HepG2 (cell line): ENCODE measurements around the gene CSTPP1. TPM values are rescaled to one million over a fixed set of nuclear protein-coding genes. Genes with fewer than 3 reads are reported as not detected.
A peak's percentile ranks its signal among the peaks of the same experiment; 100 is the strongest.

Source experiments
- CBFB ChIP-seq: sonication (generic); formaldehyde crosslinking; IDR thresholded peaks from 2 replicates; pipeline ENCODE4 v1.4.0; 2020; ENCODE audit warnings: missing genetic modification reagents
- CENPBD1 ChIP-seq: sonication (generic); formaldehyde crosslinking; IDR thresholded peaks from 2 replicates; pipeline ENCODE4 v1.8.0; 2022; ENCODE audit warnings: missing genetic modification reagents, low read depth, mild to moderate bottlenecking, borderline replicate concordance
- ELF1 ChIP-seq: sonication (generic); formaldehyde crosslinking; IDR thresholded peaks from 2 replicates; pipeline ENCODE4 v1.4.0; 2020; ENCODE audit warnings: missing genetic modification reagents
- ELF3 ChIP-seq: IDR thresholded peaks from 2 replicates; pipeline ENCODE4 v1.6.1; 2016; ENCODE audit warnings: missing genetic modification reagents, missing compliant biosample characterization
- KAT8 ChIP-seq: IDR thresholded peaks from 2 replicates; pipeline ENCODE4 v1.6.1; 2016; ENCODE audit warnings: missing genetic modification reagents, missing compliant biosample characterization
- KDM2A ChIP-seq: sonication (generic); formaldehyde crosslinking; IDR thresholded peaks from 2 replicates; pipeline ENCODE4 v1.4.0; 2020; ENCODE audit warnings: low read depth, missing genetic modification reagents, borderline replicate concordance
- KDM3A ChIP-seq: IDR thresholded peaks from 2 replicates; pipeline ENCODE4 v1.6.1; 2018; ENCODE audit warnings: low read depth, missing compliant biosample characterization
- MAZ ChIP-seq, 2 experiments: sonication (generic) in 1 of 2; formaldehyde crosslinking in 1 of 2; IDR thresholded peaks; 2 replicates each; pipeline versions ENCODE4 v1.5.0 to v1.6.1; 2012 to 2020; ENCODE audit warnings: low read depth in 2 of 2, mild to moderate bottlenecking in 2 of 2, borderline replicate concordance in 1 of 2, improper control_type of control experiment in 1 of 2, low read length in 1 of 2, missing genetic modification reagents in 1 of 2, moderate library complexity in 1 of 2
- MTA1 ChIP-seq: sonication (generic); formaldehyde crosslinking; IDR thresholded peaks from 2 replicates; pipeline ENCODE4 v1.4.0; 2020; ENCODE audit warnings: missing genetic modification reagents, mild to moderate bottlenecking, borderline replicate concordance
- MYPOP ChIP-seq: sonication (generic); formaldehyde crosslinking; IDR thresholded peaks from 2 replicates; pipeline ENCODE4 v1.8.1; 2023; ENCODE audit warnings: mild to moderate bottlenecking, moderate library complexity, missing genetic modification reagents
- NFIC ChIP-seq: IDR thresholded peaks from 2 replicates; pipeline ENCODE4 v1.6.1; 2012; ENCODE audit warnings: mild to moderate bottlenecking, low read length, inconsistent platforms
- NONO ChIP-seq, 2 experiments: fragments of 450-650 bp in 1 of 2; sonication (generic) in 1 of 2; formaldehyde crosslinking in 1 of 2; IDR thresholded peaks in 1 of 2; conservative IDR thresholded peaks in 1 of 2; 2 replicates each; pipeline versions ENCODE4 v1.6.1 to v1.8.0; 2017 to 2022; ENCODE audit warnings: mild to moderate bottlenecking in 1 of 2, missing genetic modification reagents in 1 of 2, moderate library complexity in 1 of 2
- NRL ChIP-seq: sonication (generic); formaldehyde crosslinking; IDR thresholded peaks from 2 replicates; pipeline ENCODE4 v1.5.0; 2020; ENCODE audit warnings: missing genetic modification reagents, mild to moderate bottlenecking, moderate library complexity, borderline replicate concordance
- PPARG ChIP-seq: conservative IDR thresholded peaks from 2 replicates; pipeline ENCODE4 v1.6.1; 2016; ENCODE audit warnings: missing biosample characterization, missing genetic modification reagents
- ZBTB20 ChIP-seq: sonication (generic); formaldehyde crosslinking; IDR thresholded peaks from 2 replicates; pipeline ENCODE4 v1.8.1; 2023; ENCODE audit warnings: missing genetic modification reagents, low read depth, mild to moderate bottlenecking, borderline replicate concordance
- ZFP36L1 ChIP-seq: sonication (generic); formaldehyde crosslinking; IDR thresholded peaks from 2 replicates; pipeline ENCODE4 v1.8.0; 2022; ENCODE audit warnings: mild to moderate bottlenecking, missing genetic modification reagents, moderate library complexity
- ZFP82 ChIP-seq: sonication (generic); formaldehyde crosslinking; IDR thresholded peaks from 2 replicates; pipeline ENCODE4 v1.5.1; 2020; ENCODE audit warnings: mild to moderate bottlenecking, missing genetic modification reagents, borderline replicate concordance
- ZNF501 ChIP-seq: sonication (generic); formaldehyde crosslinking; IDR thresholded peaks from 2 replicates; pipeline ENCODE4 v1.5.1; 2020; ENCODE audit warnings: mild to moderate bottlenecking, moderate library complexity, missing genetic modification reagents
- ZNF577 ChIP-seq: sonication (generic); formaldehyde crosslinking; IDR thresholded peaks from 2 replicates; pipeline ENCODE4 v1.4.0; 2020; ENCODE audit warnings: mild to moderate bottlenecking, low read depth, missing genetic modification reagents, borderline replicate concordance
- ZNF768 ChIP-seq: sonication (generic); formaldehyde crosslinking; IDR thresholded peaks from 2 replicates; pipeline ENCODE4 v1.4.0; 2020; ENCODE audit warnings: missing genetic modification reagents
- polyA plus RNA-seq, 8 experiments: library from polyadenylated mRNA; depleted of rRNA in 3 of 8; stranded (reverse) in 7 of 8; unstranded in 1 of 8; fragments of >200 nt; fragmentation: Illumina TruSeq in 4 of 8; extraction: Trizol in 4 of 8; gene quantifications; 2 replicates each; pipeline versions ENCODE4 v1.2.1 to v1.2.3, GENCODE V29; 2011 to 2016; ENCODE audit warnings: low read depth in 4 of 8, missing spikeins in 1 of 8, mixed read lengths in 1 of 8; ENCODE audit not compliant: insufficient read depth in 1 of 8
- total RNA-seq, 5 experiments: library from RNA; depleted of rRNA; stranded (reverse); fragments of >200 nt; fragmentation: Illumina TruSeq; extraction: Trizol; gene quantifications; 2 replicates each; pipeline ENCODE4 v1.2.3, GENCODE V29; 2016; ENCODE audit warnings: low read depth in 1 of 5
- TF ChIP-seq, protein P1 (sequence below): IDR thresholded peaks from 2 replicates; pipeline ENCODE4 v1.6.1; 2018; ENCODE audit warnings: missing genetic modification reagents, mild to moderate bottlenecking, missing compliant biosample characterization
- TF ChIP-seq, protein P2 (sequence below): sonication (generic); formaldehyde crosslinking; IDR thresholded peaks from 2 replicates; pipeline ENCODE4 v1.8.0; 2022; ENCODE audit warnings: mild to moderate bottlenecking, missing genetic modification reagents, borderline replicate concordance

CSTPP1 gene
- total and polyA plus RNA-seq, 2 of the 13 experiments (the other 11 are each of a cell fraction or from before 2014, with no cell fraction given): 12.3 to 14.6 TPM

DNA sequence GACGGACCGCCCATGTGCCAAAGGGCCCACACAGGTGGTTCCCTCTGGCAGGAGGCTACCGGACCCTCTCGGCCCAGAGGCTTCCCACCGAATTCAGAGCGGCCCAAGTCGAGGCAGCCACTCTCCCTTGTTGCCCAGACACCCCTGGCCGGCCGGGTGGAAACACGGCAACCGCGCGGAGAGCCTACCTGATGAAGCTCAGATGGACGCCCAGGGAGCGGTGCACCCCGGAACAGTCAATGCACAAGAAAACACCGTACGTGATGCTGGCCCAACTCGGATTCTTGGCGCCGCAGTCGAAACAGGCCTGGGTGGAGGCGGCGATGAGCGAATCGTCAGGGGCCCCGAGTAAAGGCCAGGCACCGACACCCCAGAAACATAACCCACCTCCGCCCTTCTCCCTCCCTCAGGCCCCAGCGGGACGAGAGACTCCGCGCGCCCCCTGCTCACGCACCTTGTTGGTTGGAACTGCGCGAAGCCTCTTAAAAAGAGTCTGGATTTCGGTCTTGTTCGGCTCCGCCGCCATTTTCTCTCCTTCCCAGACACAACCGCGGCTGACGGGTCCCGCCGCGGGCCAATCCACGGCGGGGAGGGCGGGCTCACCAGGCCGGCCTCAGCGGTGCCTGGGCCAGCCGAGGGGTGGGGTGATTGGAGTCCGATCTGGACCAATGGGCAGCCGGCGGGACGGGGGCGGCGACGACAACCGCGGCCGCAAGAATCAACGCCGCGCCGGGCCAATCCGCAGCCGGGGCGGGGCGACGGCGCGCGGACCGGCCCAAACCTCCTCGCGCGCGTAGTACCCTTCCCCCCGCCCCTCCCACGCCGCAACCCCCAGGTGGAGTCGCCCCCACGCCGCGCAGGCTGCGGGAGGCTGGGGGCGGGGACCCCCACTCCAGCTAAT, 240.0 kb downstream of the CSTPP1 start, which contains the start of gene ARFGAP2 (continued):
- TF ChIP-seq, protein P1, sequence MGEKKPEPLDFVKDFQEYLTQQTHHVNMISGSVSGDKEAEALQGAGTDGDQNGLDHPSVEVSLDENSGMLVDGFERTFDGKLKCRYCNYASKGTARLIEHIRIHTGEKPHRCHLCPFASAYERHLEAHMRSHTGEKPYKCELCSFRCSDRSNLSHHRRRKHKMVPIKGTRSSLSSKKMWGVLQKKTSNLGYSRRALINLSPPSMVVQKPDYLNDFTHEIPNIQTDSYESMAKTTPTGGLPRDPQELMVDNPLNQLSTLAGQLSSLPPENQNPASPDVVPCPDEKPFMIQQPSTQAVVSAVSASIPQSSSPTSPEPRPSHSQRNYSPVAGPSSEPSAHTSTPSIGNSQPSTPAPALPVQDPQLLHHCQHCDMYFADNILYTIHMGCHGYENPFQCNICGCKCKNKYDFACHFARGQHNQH (CRISPR knock-in tag): 0 out of 2 replicates have a peak, but pooled peaks have one; percentile 54
- peak; percentile 15; the same call in 1 of the 2 replicates for TF ChIP-seq NRL (CRISPR knock-in tag)
- TF ChIP-seq KDM2A (CRISPR knock-in tag): peak; percentile 100
- TF ChIP-seq CBFB: 0 out of 2 replicates have a peak, but pooled peaks have one; percentile 33
- no peak for TF ChIP-seq CENPBD1 (CRISPR knock-in tag)
- peak; percentile 31; the same call in 1 of the 2 replicates for TF ChIP-seq ELF3 (CRISPR knock-in tag)
- TF ChIP-seq MAZ (IDR thresholded peaks at IDR 0.05; ENCODE audit: borderline replicate concordance, low read depth, low read length): 0 out of 2 replicates have a peak, but pooled peaks have one; percentile 30
- TF ChIP-seq MAZ (CRISPR knock-in tag; IDR thresholded peaks at IDR 0.05; ENCODE audit: low read depth): 0 out of 2 replicates have a peak, but pooled peaks have one; percentile 13
- TF ChIP-seq, protein P2, sequence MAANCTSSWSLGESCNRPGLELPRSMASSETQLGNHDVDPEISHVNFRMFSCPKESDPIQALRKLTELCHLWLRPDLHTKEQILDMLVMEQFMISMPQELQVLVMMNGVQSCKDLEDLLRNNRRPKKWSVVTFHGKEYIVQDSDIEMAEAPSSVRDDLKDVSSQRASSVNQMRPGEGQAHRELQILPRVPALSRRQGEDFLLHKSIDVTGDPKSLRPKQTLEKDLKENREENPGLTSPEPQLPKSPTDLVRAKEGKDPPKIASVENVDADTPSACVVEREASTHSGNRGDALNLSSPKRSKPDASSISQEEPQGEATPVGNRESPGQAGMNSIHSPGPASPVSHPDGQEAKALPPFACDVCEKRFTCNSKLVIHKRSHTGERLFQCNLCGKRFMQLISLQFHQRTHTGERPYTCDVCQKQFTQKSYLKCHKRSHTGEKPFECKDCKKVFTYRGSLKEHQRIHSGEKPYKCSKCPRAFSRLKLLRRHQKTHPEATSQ (CRISPR knock-in tag): no peak
- TF ChIP-seq KAT8 (CRISPR knock-in tag): peak; percentile 91
- TF ChIP-seq MYPOP (CRISPR knock-in tag): 0 out of 2 replicates have a peak, but pooled peaks have one; percentile 61
- peak; percentile 54; the same call in 1 of the 2 replicates for TF ChIP-seq ZBTB20 (CRISPR knock-in tag)
- TF ChIP-seq ZNF501 (CRISPR knock-in tag): peak; percentile 67; the same call in 1 of the 2 replicates
- peak; percentile 24; the same call in 1 of the 2 replicates for TF ChIP-seq ZFP36L1
- no peak for TF ChIP-seq NONO (IDR thresholded peaks at IDR 0.05)
- TF ChIP-seq NONO (CRISPR knock-in tag; conservative IDR thresholded peaks at IDR 0.05): peak; percentile 40; the same call in 1 of the 2 replicates
- 0 out of 2 replicates have a peak, but pooled peaks have one; percentile 15 for TF ChIP-seq NFIC
- peak; percentile 55; the same call in 1 of the 2 replicates for TF ChIP-seq PPARG (CRISPR knock-in tag)
- TF ChIP-seq ELF1 (CRISPR knock-in tag): peak; percentile 12; the same call in 1 of the 2 replicates
- 0 out of 2 replicates have a peak, but pooled peaks have one; percentile 21 for TF ChIP-seq MTA1 (CRISPR knock-in tag)
- TF ChIP-seq ZFP82: peak; percentile 80; the same call in 1 of the 2 replicates
- 0 out of 2 replicates have a peak, but pooled peaks have one; percentile 16 for TF ChIP-seq ZNF768 (CRISPR knock-in tag)
- TF ChIP-seq KDM3A (CRISPR knock-in tag): peak; percentile 36; the same call in 1 of the 2 replicates
- 0 out of 2 replicates have a peak, but pooled peaks have one; percentile 45 for TF ChIP-seq ZNF577 (CRISPR knock-in tag)
